Keratinocyte (primary cell): Measurements from ENCODE around the gene PDILT. TPM values are rescaled to one million over a fixed set of nuclear protein-coding genes. Genes with fewer than 3 reads are reported as not detected.

Experiments used
- DNase-seq: peaks from one replicate; pipeline ENCODE4 v3.0.0-alpha.2; 2011; ENCODE audit warnings: low read depth, missing footprints, low spot score
- FAIRE-seq: peaks from 2 replicates; lab custom pipeline; 2011; peaks lifted over from hg19 to GRCh38; lab: Jason Lieb, UNC
- H2AFZ ChIP-seq: 2 replicates; pipeline ENCODE4 v1.6.0; 2012; ENCODE audit warnings: low read length, control low read depth, inconsistent platforms; ENCODE audit not compliant: control insufficient read depth
- H3K27ac ChIP-seq: 2 replicates; pipeline ENCODE4 v1.5.1; 2011; ENCODE audit warnings: low read length; ENCODE audit not compliant: control insufficient read depth, insufficient read depth
- H3K27me3 ChIP-seq: 3 replicates; pipeline ENCODE4 v1.6.0; 2011; ENCODE audit warnings: low read length; ENCODE audit not compliant: control insufficient read depth, insufficient read depth; ENCODE audit errors: extremely low read depth
- H3K36me3 ChIP-seq, 2 experiments: 2 replicates in 1 of 2; 3 replicates in 1 of 2; pipeline ENCODE4 v1.5.1; 2011; ENCODE audit warnings: low read length in 2 of 2, mild to moderate bottlenecking in 1 of 2; ENCODE audit not compliant: control insufficient read depth in 2 of 2, insufficient read depth in 2 of 2; ENCODE audit errors: extremely low read depth in 1 of 2
- H3K4me1 ChIP-seq: 3 replicates; pipeline ENCODE4 v1.5.1; 2011; ENCODE audit warnings: low read length; ENCODE audit not compliant: control insufficient read depth, insufficient read depth; ENCODE audit errors: extremely low read depth
- H3K4me2 ChIP-seq: 3 replicates; pipeline ENCODE4 v1.6.0; 2011; ENCODE audit warnings: low read depth, low read length; ENCODE audit not compliant: control insufficient read depth, insufficient read depth; ENCODE audit errors: extremely low read depth
- H3K4me3 ChIP-seq, 3 experiments: fragments of 200-600 bp in 1 of 3; sonication (generic) in 1 of 3; 2 replicates in 2 of 3; 3 replicates in 1 of 3; pipeline ENCODE4 v1.5.1; 2011 to 2016; ENCODE audit warnings: low read length in 3 of 3, mild to moderate bottlenecking in 3 of 3, control low read depth in 2 of 3, inconsistent platforms in 1 of 3, low read depth in 1 of 3, mixed read lengths in 1 of 3, mixed run types in 1 of 3, moderate library complexity in 1 of 3; ENCODE audit not compliant: control insufficient read depth in 2 of 3, insufficient read depth in 2 of 3; ENCODE audit errors: extremely low read depth in 1 of 3
- H3K79me2 ChIP-seq: 2 replicates; pipeline ENCODE4 v1.6.0; 2012; ENCODE audit warnings: low read length; ENCODE audit not compliant: control insufficient read depth, insufficient read depth
- H3K9ac ChIP-seq: 3 replicates; pipeline ENCODE4 v1.6.0; 2011; ENCODE audit warnings: low read length; ENCODE audit not compliant: control insufficient read depth, insufficient read depth; ENCODE audit errors: extremely low read depth
- H3K9me1 ChIP-seq: 3 replicates; pipeline ENCODE4 v1.6.0; 2011; ENCODE audit warnings: low read length; ENCODE audit not compliant: control insufficient read depth, insufficient read depth; ENCODE audit errors: extremely low read depth
- H3K9me3 ChIP-seq: 2 replicates; pipeline ENCODE4 v1.5.1; 2012; ENCODE audit warnings: low read depth, low read length; ENCODE audit not compliant: control insufficient read depth
- H4K20me1 ChIP-seq: 3 replicates; pipeline ENCODE4 v1.6.0; 2011; ENCODE audit warnings: low read length; ENCODE audit not compliant: control insufficient read depth, insufficient read depth; ENCODE audit errors: extremely low read depth
- EZH2 ChIP-seq: IDR thresholded peaks from one replicate; pipeline ENCODE4 v1.6.1; 2012; ENCODE audit warnings: inconsistent platforms, mild to moderate bottlenecking, low read length, moderate library complexity
- dilution Hi-C: fragments of 300-500 bp; cut with MboI; formaldehyde crosslinking; loops from one replicate; pipeline ENCODE4 v1.7.0; 2020; ENCODE audit warnings: low sequenced_read_pairs; ENCODE audit not compliant: extremely low pct_ligation_motif_present
- polyA plus RNA-seq, 5 experiments: library from polyadenylated mRNA; depleted of rRNA in 3 of 5; stranded (reverse) in 3 of 5; stranded (forward) in 1 of 5; unstranded in 1 of 5; fragments of >200 nt; gene quantifications; 1 replicate in 1 of 5; 2 replicates in 3 of 5; 3 replicates in 1 of 5; pipeline versions ENCODE4 v1.2.1 to v1.2.3, GENCODE V29; 2011 to 2012; ENCODE audit warnings: missing spikeins in 2 of 5, low read depth in 1 of 5, low replicate concordance in 1 of 5
- TF ChIP-seq, protein P1 (sequence below), 3 experiments: IDR thresholded peaks in 1 of 3; conservative IDR thresholded peaks in 1 of 3; optimal IDR thresholded peaks in 1 of 3; 2 replicates in 2 of 3; 3 replicates in 1 of 3; pipeline versions ENCODE3 to v1.5.1; 2011; ENCODE audit warnings: low read length in 3 of 3, mild to moderate bottlenecking in 3 of 3, moderate library complexity in 2 of 3, control low read depth in 1 of 3, inconsistent platforms in 1 of 3; ENCODE audit not compliant: insufficient read depth in 2 of 3; ENCODE audit errors: extremely low read depth in 1 of 3

Gene PDILT
- polyA plus RNA-seq, 1 donor (not counting 4 experiments of a cell fraction or from before 2014, with no cell fraction given): not detected

DNA sequence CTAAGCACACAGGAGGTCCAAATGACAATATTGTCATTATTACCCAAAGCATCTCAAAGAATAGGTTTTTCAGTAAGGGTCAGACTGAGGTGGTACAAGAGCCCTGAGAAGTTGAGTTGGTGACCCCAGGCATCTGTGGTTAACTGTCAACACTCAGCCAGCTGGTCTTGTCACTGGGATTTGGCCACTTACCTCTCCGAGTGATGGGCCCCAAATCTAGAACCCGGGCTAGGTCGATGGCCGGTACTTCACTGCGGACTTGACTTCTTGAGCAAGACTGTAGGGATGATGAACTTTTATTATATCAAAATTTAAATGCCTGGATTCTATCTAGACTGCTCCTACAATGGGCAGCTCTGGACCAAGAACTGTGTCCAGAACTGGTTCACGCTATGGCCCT, 88.8 kb downstream of the PDILT start:
- Histone ChIP-seq H3K9me1 (no peaks in the 10 kb centered on the region), H3K79me2 (no peaks in the 10 kb centered on the region), H3K27ac (no peak overlapping the region), H3K27me3 (no peaks in the 10 kb centered on the region), H3K9ac (no peak overlapping the region), H3K9me3 (no peaks in the 10 kb centered on the region), H3K4me1 (no peaks in the 10 kb centered on the region), H3K36me3 (no peaks in the 10 kb centered on the region), H4K20me1 (no peaks in the 10 kb centered on the region), H2AFZ (no peak overlapping the region), H3K4me2 (no peak overlapping the region), H3K4me3 (no peak overlapping the region)
- no peak for FAIRE-seq
- TF ChIP-seq, protein P1, sequence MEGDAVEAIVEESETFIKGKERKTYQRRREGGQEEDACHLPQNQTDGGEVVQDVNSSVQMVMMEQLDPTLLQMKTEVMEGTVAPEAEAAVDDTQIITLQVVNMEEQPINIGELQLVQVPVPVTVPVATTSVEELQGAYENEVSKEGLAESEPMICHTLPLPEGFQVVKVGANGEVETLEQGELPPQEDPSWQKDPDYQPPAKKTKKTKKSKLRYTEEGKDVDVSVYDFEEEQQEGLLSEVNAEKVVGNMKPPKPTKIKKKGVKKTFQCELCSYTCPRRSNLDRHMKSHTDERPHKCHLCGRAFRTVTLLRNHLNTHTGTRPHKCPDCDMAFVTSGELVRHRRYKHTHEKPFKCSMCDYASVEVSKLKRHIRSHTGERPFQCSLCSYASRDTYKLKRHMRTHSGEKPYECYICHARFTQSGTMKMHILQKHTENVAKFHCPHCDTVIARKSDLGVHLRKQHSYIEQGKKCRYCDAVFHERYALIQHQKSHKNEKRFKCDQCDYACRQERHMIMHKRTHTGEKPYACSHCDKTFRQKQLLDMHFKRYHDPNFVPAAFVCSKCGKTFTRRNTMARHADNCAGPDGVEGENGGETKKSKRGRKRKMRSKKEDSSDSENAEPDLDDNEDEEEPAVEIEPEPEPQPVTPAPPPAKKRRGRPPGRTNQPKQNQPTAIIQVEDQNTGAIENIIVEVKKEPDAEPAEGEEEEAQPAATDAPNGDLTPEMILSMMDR (optimal IDR thresholded peaks at IDR 0.05 in 1 of 3, IDR thresholded peaks at IDR 0.05 in 1 of 3, conservative IDR thresholded peaks at IDR 0.05 in 1 of 3; ENCODE audit: extremely low read depth in 1 of 3, insufficient read depth in 2 of 3, low read length in 3 of 3): no peak
- TF ChIP-seq EZH2: no peak
- dilution Hi-C loops: no loop called here
- DNase-seq: no peak

DNA sequence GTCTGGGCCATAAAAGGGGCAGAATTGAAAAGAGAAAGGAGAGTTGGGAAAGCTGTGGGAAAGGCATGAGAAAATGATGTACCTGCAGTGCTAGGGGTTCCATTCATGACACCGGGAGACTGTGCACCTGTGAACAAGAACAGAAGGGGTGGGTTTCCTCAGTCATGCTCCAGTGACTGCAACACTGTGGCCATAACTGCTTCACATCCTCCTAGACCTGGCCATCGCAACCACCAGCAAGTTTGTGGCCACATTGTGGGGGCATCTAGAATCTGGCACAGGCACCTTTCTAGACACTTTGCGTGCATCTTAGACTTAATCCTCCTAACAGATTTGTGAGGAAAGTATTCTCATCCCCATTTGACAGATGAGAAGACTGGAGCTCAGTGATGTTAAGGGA, 90.0 kb downstream of the PDILT start:
- Histone ChIP-seq H2AFZ (no peak overlapping the region), H3K4me2 (no peak overlapping the region), H3K27ac (no peak overlapping the region), H3K4me3 (no peak overlapping the region), H3K9me1 (no peaks in the 10 kb centered on the region), H3K27me3 (no peaks in the 10 kb centered on the region), H4K20me1 (no peaks in the 10 kb centered on the region), H3K9ac (no peak overlapping the region), H3K79me2 (no peaks in the 10 kb centered on the region), H3K9me3 (no peaks in the 10 kb centered on the region), H3K4me1 (no peaks in the 10 kb centered on the region), H3K36me3 (no peaks in the 10 kb centered on the region)
- DNase-seq: no peak
- no peak for FAIRE-seq
- dilution Hi-C loops: no loop called here
- TF ChIP-seq, protein P1 (optimal IDR thresholded peaks at IDR 0.05 in 1 of 3, IDR thresholded peaks at IDR 0.05 in 1 of 3, conservative IDR thresholded peaks at IDR 0.05 in 1 of 3; ENCODE audit: extremely low read depth in 1 of 3, insufficient read depth in 2 of 3, low read length in 3 of 3): no peak
- TF ChIP-seq EZH2: no peak
